Esophagus squamous epithelium (tissue), 4 donors: Measurements from ENCODE around the gene OTOA.

Source experiments
- POLR2A ChIP-seq, 4 donors: fragments of 450-650 bp; IDR thresholded peaks; one replicate each; pipeline ENCODE4 v1.6.1; 2017; ENCODE audit warnings: antibody characterized with exemption in 4 of 4, mild to moderate bottlenecking in 4 of 4, moderate library complexity in 3 of 4
- TF ChIP-seq, protein P1 (sequence below), 6 experiments: fragments of 450-650 bp in 4 of 6; fragments of 200-600 bp in 2 of 6; sonication (generic) in 2 of 6; IDR thresholded peaks; one replicate each; pipeline ENCODE4 v1.5.1; 2016 to 2019; ENCODE audit warnings: antibody characterized with exemption in 6 of 6, mild to moderate bottlenecking in 4 of 6, moderate library complexity in 4 of 6

DNA sequence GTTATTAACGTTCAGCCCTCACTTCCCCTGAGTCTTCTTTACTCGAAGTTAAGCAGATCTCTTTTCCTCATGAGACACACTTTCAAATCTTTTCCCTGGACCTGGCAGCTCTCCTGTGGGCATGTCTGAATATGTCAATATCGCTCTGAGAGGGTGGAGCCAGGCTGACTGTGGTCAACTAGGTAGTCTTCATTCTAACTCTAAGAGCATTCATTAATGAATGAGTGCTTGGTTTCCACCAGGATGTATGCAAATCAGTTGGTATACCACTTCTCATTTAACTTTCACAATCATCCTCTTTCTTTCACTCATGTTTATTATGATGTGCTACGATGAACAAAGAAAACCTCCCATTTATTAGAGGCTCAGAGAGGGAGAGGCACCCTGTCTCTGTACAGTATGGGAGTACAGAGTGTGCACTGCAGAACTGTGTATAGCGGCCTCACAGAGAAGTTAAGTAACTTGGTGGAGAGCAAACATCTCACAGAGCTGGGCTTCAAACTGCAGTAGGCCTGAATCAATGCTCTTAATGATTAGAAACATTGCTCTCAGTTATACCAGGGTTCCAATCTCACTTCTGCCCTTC, 39.9 kb downstream of the OTOA start:
- TF ChIP-seq, protein P1, sequence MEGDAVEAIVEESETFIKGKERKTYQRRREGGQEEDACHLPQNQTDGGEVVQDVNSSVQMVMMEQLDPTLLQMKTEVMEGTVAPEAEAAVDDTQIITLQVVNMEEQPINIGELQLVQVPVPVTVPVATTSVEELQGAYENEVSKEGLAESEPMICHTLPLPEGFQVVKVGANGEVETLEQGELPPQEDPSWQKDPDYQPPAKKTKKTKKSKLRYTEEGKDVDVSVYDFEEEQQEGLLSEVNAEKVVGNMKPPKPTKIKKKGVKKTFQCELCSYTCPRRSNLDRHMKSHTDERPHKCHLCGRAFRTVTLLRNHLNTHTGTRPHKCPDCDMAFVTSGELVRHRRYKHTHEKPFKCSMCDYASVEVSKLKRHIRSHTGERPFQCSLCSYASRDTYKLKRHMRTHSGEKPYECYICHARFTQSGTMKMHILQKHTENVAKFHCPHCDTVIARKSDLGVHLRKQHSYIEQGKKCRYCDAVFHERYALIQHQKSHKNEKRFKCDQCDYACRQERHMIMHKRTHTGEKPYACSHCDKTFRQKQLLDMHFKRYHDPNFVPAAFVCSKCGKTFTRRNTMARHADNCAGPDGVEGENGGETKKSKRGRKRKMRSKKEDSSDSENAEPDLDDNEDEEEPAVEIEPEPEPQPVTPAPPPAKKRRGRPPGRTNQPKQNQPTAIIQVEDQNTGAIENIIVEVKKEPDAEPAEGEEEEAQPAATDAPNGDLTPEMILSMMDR (IDR thresholded peaks at IDR 0.05): no peak
- TF ChIP-seq POLR2A (IDR thresholded peaks at IDR 0.05): no peak
